Panc1 (cell line): ENCODE measurements around the gene OBP2A.

ENCODE experiments used
- CTCF ChIP-seq: fragments of 450-650 bp; IDR thresholded peaks from 2 replicates; pipeline ENCODE4 v1.5.1; 2017; ENCODE audit warnings: mild to moderate bottlenecking
- POLR2AphosphoS5 ChIP-seq: IDR thresholded peaks from 2 replicates; pipeline ENCODE4 v1.6.1; 2012; ENCODE audit warnings: mild to moderate bottlenecking, low read depth, low read length, moderate library complexity
- REST ChIP-seq, 2 experiments: IDR thresholded peaks; 2 replicates each; pipeline ENCODE4 v1.6.1; 2011 to 2012; ENCODE audit warnings: low read depth in 2 of 2, control low read depth in 1 of 2, low read length in 1 of 2, mild to moderate bottlenecking in 1 of 2, moderate library complexity in 1 of 2; ENCODE audit not compliant: insufficient read depth in 1 of 2
- SIN3A ChIP-seq: IDR thresholded peaks from 2 replicates; pipeline ENCODE4 v1.6.1; 2012; ENCODE audit warnings: low read depth, mild to moderate bottlenecking, low read length, moderate library complexity, borderline replicate concordance; ENCODE audit not compliant: insufficient read depth

GRCh38 chr9:135547756-135548736 is 2.1 kb downstream of the OBP2A start:
- no peak for TF ChIP-seq CTCF
- TF ChIP-seq SIN3A: no peak
- no peak for TF ChIP-seq REST (IDR thresholded peaks at IDR 0.05; ENCODE audit: insufficient read depth in 1 of 2, low read depth in 2 of 2, low read length in 1 of 2)
- no peak for TF ChIP-seq POLR2AphosphoS5
